ENCODE results near the gene CD82. TPM values are rescaled to one million over a fixed set of nuclear protein-coding genes. Genes with fewer than 3 reads are reported as not detected.
A peak's percentile ranks its signal among the peaks of the same experiment; 100 is the strongest.

The CD82 gene
- total and polyA plus RNA-seq, 7 donors = 4.2 to 67.4 (median 11.4) TPM

- Histone ChIP-seq H3K27ac (peak overlapping the region; percentile 93 to 98 (median 96)), H3K9me3 (no peaks in the 10 kb centered on the region), H3K4me3 (no peak overlapping the region), H3K36me3 (no peaks in the 10 kb centered on the region), H3K27me3 (no peaks in the 10 kb centered on the region), H3K4me1 (peaks cover 0 to 47% (median 43%) of the 10 kb centered on the region in 4 donors)
- TF ChIP-seq CTCF (IDR thresholded peaks at IDR 0.05) = no peak
- TF ChIP-seq POLR2AphosphoS5 (IDR thresholded peaks at IDR 0.05) = no peak
- TF ChIP-seq POLR2A (IDR thresholded peaks at IDR 0.05) = no peak
- TF ChIP-seq EP300 (IDR thresholded peaks at IDR 0.05) = no peak
- 79 to 83% methylated on average over 6 of the region's 6 CpGs for WGBS, 2 donors
- no peak for DNase-seq
- intact Hi-C loops (cut with DNase I) = loop anchor here (1.0 to 10.0 kb wide), 3 partner anchors 29 to 511 kb away; no protein-coding TSS in a partner anchor
Observed at GRCh38 chr11:44563711-44564110, 1.8 kb upstream of the CD82 start.

- Histone ChIP-seq H3K4me1 (peaks cover 0 to 52% (median 47%) of the 10 kb centered on the region in 4 donors), H3K36me3 (no peaks in the 10 kb centered on the region), H3K27me3 (no peaks in the 10 kb centered on the region), H3K4me3 (peak overlapping the region in 3 of 4 donors; percentile 53 to 59 (median 56)), H3K9me3 (no peaks in the 10 kb centered on the region), H3K27ac (peak overlapping the region; percentile 93 to 98 (median 96))
- no peak for DNase-seq
- no peak for TF ChIP-seq CTCF (IDR thresholded peaks at IDR 0.05)
- no peak for TF ChIP-seq EP300 (IDR thresholded peaks at IDR 0.05)
- no peak for TF ChIP-seq POLR2AphosphoS5 (IDR thresholded peaks at IDR 0.05)
- TF ChIP-seq POLR2A (IDR thresholded peaks at IDR 0.05) = no peak
- intact Hi-C loops (cut with DNase I) = loop anchor here (1.0 to 10.0 kb wide), 3 partner anchors 28 to 511 kb away; no protein-coding TSS in a partner anchor
- WGBS, 2 donors = 17 to 57% methylated on average over 7 of the region's 7 CpGs
Observed at GRCh38 chr11:44564166-44564565, 1.3 kb upstream of the CD82 start.

GRCh38 chr11:44564670-44565210 is 723 bp upstream of the CD82 start:
- Histone ChIP-seq H3K4me3 (peak overlapping the region; percentile 36 to 59 (median 54)), H3K9me3 (no peaks in the 10 kb centered on the region)
- intact Hi-C loops (cut with DNase I) = loop anchor here (1.0 to 10.0 kb wide), 4 partner anchors 28 to 510 kb away; partner anchors contain the start of gene TSPAN18

More at GRCh38 chr11:44564670-44565210, 723 bp upstream of the CD82 start:
- no peaks in the 10 kb centered on the region for H3K27me3 ChIP-seq
- TF ChIP-seq CTCF (IDR thresholded peaks at IDR 0.05) (no peak), EP300 (IDR thresholded peaks at IDR 0.05) (peak in 1 of 4 donors; percentile 31), POLR2AphosphoS5 (IDR thresholded peaks at IDR 0.05) (peak; percentile 66 to 86 (median 80)), POLR2A (IDR thresholded peaks at IDR 0.05) (peak; percentile 77 to 80)
- H3K27ac ChIP-seq = peak overlapping the region; percentile 93 to 98 (median 96)
- H3K4me1 ChIP-seq = peaks cover 0 to 57% (median 53%) of the 10 kb centered on the region in 4 donors
- DNase-seq = peak; percentile 94
- H3K36me3 ChIP-seq = no peaks in the 10 kb centered on the region
- 2 to 10% methylated on average over 22 of the region's 22 CpGs for WGBS, 2 donors
